HUES48 (cell line): ENCODE measurements around the gene HELQ.
A peak's percentile ranks its signal among the peaks of the same experiment; 100 is the strongest.
"Not testable (repeated sequence)": the region's sequence is repeated elsewhere in the genome, so short reads cannot be mapped to it uniquely, and the experiment has no call there.

Experiments used
- H3K27ac ChIP-seq: one replicate; pipeline ENCODE4 v1.7.0; 2013; ENCODE audit warnings: low read depth, low read length, inconsistent platforms
- H3K27me3 ChIP-seq: 2 replicates; pipeline ENCODE4 v1.6.1; 2013; ENCODE audit warnings: mild to moderate bottlenecking, low read length; ENCODE audit not compliant: control insufficient read depth, insufficient read depth
- H3K36me3 ChIP-seq: 2 replicates; pipeline ENCODE4 v1.6.1; 2013; ENCODE audit warnings: low read length; ENCODE audit not compliant: control insufficient read depth, insufficient read depth
- H3K4me1 ChIP-seq: 2 replicates; pipeline ENCODE4 v1.6.1; 2013; ENCODE audit warnings: mild to moderate bottlenecking, low read length; ENCODE audit not compliant: control insufficient read depth, insufficient read depth
- H3K4me3 ChIP-seq: 2 replicates; pipeline ENCODE4 v1.5.1; 2013; ENCODE audit warnings: mild to moderate bottlenecking, low read depth, low read length
- H3K9ac ChIP-seq: 2 replicates; pipeline ENCODE4 v1.6.1; 2013; ENCODE audit warnings: mild to moderate bottlenecking, low read depth, low read length, moderate library complexity
- H3K9me3 ChIP-seq: 2 replicates; pipeline ENCODE4 v1.6.1; 2013; ENCODE audit warnings: low read length; ENCODE audit not compliant: control insufficient read depth, insufficient read depth

The HELQ gene, protein sequence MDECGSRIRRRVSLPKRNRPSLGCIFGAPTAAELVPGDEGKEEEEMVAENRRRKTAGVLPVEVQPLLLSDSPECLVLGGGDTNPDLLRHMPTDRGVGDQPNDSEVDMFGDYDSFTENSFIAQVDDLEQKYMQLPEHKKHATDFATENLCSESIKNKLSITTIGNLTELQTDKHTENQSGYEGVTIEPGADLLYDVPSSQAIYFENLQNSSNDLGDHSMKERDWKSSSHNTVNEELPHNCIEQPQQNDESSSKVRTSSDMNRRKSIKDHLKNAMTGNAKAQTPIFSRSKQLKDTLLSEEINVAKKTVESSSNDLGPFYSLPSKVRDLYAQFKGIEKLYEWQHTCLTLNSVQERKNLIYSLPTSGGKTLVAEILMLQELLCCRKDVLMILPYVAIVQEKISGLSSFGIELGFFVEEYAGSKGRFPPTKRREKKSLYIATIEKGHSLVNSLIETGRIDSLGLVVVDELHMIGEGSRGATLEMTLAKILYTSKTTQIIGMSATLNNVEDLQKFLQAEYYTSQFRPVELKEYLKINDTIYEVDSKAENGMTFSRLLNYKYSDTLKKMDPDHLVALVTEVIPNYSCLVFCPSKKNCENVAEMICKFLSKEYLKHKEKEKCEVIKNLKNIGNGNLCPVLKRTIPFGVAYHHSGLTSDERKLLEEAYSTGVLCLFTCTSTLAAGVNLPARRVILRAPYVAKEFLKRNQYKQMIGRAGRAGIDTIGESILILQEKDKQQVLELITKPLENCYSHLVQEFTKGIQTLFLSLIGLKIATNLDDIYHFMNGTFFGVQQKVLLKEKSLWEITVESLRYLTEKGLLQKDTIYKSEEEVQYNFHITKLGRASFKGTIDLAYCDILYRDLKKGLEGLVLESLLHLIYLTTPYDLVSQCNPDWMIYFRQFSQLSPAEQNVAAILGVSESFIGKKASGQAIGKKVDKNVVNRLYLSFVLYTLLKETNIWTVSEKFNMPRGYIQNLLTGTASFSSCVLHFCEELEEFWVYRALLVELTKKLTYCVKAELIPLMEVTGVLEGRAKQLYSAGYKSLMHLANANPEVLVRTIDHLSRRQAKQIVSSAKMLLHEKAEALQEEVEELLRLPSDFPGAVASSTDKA

DNA sequence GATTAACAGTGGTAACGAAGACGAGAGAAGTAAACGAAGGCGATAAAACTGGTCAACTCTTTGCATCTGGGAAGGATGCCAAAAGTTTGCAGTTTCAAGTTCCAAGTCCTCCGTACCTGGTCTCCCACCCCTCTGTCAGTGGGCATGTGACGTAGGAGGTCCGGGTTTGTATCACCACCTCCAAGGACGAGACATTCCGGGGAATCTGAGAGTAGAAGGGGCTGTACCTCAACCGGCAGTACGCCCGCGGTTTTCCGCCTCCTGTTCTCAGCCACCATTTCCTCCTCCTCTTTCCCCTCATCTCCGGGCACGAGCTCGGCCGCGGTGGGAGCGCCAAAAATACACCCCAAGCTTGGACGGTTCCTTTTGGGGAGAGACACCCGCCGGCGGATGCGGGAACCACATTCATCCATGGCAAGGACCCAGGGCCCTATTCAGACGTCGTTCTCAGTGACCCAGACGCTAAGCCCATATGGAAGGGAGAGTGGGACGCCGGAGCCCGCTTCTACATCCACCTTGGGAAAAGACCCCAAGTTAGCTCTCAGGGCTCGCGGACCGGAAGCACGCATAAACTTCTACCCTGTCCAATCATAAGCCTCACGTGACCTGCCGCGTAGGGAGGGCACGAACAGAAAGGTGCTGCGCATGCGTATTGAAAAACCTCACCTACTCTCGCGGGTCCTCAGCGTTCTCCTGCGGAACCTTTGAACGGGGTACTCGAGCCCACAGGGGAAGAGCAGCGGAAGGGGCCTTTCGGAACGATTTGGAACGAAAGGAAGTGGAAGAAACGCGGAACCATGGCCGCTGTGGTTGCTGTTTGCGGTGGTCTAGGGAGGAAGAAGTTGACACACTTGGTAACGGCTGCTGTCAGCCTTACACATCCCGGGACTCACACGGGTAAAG lies at the start of gene HELQ, which contains the start of gene MRPS18C:
TSS of gene HELQ (minus strand) at position 543 of the 903 bp plus-strand sequence. CDS start at position 413, 130 bp downstream.
TSS of gene MRPS18C (plus strand) at position 778 of the 903 bp plus-strand sequence. CDS start at position 798, 20 bp downstream.
- H3K9me3 ChIP-seq: no peaks in the 10 kb centered on the region
- H3K27ac ChIP-seq: peak within 1 kb of the TSS; percentile 98
- peaks cover 48% of the 10 kb centered on the region for H3K36me3 ChIP-seq
- H3K9ac ChIP-seq: peak within 1 kb of the TSS; percentile 84
- H3K4me1 ChIP-seq: no peaks in the 10 kb centered on the region; the same call in 1 of the 2 replicates
- peak within 1 kb of the TSS; percentile 81 for H3K4me3 ChIP-seq
- no peaks in the 10 kb centered on the region for H3K27me3 ChIP-seq

DNA sequence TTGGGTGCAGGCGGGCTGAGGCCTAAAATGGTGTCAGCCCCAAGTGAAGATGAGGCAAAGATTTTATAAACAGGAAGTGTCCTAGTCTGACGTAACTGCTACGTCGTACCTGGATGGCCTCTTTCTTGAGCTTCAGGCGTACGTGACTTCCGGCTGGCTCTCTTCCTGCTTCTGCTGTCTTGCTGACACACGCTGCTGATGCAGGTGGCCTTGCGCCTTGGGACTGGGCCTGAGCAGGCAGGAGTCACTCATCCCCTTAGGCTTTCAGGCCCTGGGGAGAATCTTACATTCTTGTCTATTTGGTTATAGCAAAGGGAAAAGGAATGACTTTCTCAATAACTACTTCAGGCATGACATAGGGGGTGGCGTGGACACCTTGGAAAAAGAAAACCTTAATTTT lies 49.4 kb upstream of the HELQ start:
- Histone ChIP-seq H3K9me3 (no peaks in the 10 kb centered on the region), H3K27me3 (no peaks in the 10 kb centered on the region), H3K4me3 (no peak overlapping the region), H3K36me3 (no peaks in the 10 kb centered on the region), H3K9ac (no peak overlapping the region), H3K27ac (no peak overlapping the region), H3K4me1 (no peaks in the 10 kb centered on the region)

DNA sequence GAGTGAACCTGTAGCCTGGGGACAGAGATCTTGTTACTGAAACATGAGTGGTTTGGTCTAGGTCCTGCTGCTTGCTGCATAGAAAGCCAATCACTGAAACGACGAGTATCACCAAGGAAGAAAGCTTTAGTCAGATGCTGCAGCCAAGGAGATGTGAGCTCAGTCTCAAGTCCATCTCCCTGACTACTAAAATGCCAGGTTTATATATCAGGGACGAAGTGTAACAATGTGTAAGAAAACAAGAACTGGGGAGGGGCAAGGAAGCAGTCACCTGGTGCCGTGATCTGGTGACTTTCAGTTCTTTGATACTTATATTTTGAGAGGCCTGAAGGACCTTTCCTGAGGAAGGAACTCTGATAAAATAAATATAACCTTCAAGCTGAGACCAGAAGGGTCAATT lies 48.9 kb upstream of the HELQ start:
- Histone ChIP-seq H3K36me3 (no peaks in the 10 kb centered on the region), H3K9me3 (no peaks in the 10 kb centered on the region), H3K27me3 (no peaks in the 10 kb centered on the region), H3K4me3 (no peak overlapping the region), H3K4me1 (no peaks in the 10 kb centered on the region), H3K27ac (no peak overlapping the region), H3K9ac (no peak overlapping the region)

DNA sequence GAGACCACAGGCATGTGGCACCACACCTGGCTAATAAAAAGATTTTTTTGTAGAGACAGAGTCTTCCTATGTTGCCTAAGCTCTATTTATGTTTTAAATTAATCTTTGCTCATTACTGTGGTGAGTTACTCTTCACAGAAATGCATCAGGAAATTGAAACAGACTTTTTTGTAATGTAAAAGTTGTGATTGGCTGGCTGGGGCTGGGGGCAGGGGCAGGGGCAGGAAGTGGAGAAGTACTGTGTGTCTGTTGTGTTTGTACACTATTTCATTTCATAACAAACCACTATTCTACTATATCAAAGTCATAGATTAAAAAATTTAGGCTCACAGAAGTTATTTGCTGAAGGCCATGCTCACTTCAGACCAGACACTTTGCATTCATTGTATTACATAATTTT lies 48.4 kb upstream of the HELQ start:
- Histone ChIP-seq H3K4me3 (no peak overlapping the region), H3K27me3 (no peaks in the 10 kb centered on the region), H3K9me3 (no peaks in the 10 kb centered on the region), H3K36me3 (no peaks in the 10 kb centered on the region), H3K9ac (no peak overlapping the region), H3K4me1 (no peaks in the 10 kb centered on the region), H3K27ac (no peak overlapping the region)

DNA sequence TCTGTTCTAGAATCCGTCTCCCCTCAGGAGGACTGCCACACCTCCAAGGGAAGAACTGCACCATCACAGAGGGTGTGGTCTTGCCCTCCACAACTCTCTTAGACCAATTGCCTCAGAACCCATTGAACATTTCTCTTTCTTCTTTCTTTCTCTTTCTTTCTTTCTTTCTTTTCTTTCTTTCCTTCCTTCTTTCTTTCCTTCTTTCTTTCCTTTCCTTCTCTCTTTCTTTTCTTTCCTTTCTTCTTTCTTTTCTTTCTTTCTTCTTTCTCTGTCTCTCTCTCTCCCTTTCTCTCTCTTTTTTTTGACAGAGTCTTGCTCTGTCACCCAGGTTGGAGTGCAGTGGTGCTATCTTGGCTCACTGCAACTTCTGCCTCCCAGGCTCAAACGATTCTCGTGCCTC lies 46.0 kb upstream of the HELQ start:
- H3K9ac ChIP-seq, H3K27ac ChIP-seq, H3K36me3 ChIP-seq, H3K4me1 ChIP-seq, H3K4me3 ChIP-seq, H3K27me3 ChIP-seq, H3K9me3 ChIP-seq: not testable (repeated sequence)

DNA sequence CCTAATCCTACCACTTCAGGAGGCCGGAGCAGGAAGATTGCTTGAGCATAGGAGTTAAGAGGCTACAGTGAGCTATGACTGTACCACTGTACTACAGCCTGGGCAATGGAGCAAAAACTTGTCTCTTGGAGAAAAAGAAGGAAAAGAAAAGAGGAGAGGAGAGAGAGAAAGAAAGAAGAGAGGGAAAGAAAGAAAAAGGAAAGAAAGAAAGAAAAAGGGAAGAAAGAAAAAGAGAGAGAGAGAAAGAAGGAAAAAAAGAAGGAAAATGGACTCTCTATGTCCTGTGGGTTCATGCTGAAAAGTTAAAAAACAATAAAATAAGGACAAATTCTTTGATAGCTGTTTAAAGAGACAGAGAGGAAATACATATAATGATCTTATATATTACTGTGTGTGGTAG lies 42.6 kb upstream of the HELQ start:
- Histone ChIP-seq H3K36me3 (no peaks in the 10 kb centered on the region), H3K4me3 (no peak overlapping the region), H3K27me3 (no peaks in the 10 kb centered on the region), H3K9me3 (no peaks in the 10 kb centered on the region), H3K4me1 (no peaks in the 10 kb centered on the region), H3K9ac (no peak overlapping the region), H3K27ac (no peak overlapping the region)

DNA sequence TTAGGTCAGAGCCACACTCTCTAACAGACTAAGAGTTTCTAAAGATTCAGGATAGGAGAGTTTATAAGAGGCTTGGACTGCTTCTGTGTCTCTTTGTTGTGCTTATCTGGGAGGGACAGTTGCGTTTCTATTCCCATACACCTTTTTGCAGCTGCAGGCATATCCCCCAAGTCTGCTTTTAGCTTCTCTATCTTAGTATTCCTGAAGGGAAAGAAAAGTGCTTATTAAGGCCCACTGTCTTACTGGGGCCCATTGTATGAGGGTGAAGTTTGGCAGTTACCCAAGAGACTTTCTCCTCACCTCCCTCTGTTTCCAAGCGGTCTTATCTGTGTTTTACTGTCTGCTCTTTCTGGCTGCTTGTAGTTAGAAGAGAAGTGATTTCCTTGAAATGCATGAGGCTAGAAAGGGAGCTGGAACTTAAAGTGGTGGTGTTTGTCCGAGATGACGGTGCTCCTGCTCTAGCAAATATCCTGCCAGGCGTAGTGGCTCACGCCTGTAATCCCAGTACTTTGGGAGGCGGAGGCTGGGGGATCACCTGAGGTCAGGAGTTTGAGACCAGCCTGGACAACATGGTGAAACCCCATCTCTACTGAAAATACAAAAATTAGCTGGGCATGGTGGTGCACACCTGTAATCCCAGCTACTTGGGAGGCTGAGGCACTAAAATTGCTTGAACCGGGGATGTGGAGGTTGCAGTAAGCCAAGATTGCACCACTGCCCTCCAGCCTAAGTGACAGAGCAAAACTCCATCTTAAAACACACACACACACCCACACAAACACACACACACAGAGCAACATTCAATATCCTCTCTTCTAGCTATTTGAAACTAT lies 40.7 kb upstream of the HELQ start:
- not testable (repeated sequence) for H3K27me3 ChIP-seq, H3K36me3 ChIP-seq, H3K9ac ChIP-seq, H3K4me3 ChIP-seq, H3K4me1 ChIP-seq, H3K27ac ChIP-seq, H3K9me3 ChIP-seq

DNA sequence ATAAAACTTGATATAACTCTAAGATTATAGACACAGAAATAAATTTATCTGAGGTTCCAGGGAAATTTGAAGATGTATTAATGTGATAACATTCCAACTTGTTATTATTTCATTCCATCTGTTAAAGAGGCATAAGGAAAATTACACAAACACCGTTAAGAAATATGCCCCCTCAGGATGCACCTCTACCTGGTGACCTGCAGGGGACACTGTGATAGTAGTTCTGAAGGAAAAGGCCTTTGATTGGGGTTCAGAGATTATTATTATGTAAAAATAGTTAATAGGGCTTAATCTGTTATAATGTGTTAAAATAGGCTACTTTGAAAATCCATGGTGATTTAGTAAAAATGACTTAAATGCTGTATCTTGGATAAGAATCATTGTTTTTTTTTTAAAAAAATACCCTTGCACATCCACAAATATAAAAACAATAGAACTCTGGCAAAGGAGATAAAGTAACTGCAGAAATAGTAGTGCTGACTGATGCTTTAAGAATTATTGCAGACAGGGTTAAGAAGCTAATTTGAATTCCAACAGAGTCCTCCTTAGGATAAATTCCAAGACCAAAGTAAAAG lies 35.3 kb upstream of the HELQ start:
- Histone ChIP-seq H3K27me3 (no peaks in the 10 kb centered on the region), H3K9ac (no peak overlapping the region), H3K27ac (no peak overlapping the region), H3K4me1 (no peaks in the 10 kb centered on the region), H3K9me3 (no peaks in the 10 kb centered on the region), H3K4me3 (no peak overlapping the region), H3K36me3 (no peaks in the 10 kb centered on the region)

DNA sequence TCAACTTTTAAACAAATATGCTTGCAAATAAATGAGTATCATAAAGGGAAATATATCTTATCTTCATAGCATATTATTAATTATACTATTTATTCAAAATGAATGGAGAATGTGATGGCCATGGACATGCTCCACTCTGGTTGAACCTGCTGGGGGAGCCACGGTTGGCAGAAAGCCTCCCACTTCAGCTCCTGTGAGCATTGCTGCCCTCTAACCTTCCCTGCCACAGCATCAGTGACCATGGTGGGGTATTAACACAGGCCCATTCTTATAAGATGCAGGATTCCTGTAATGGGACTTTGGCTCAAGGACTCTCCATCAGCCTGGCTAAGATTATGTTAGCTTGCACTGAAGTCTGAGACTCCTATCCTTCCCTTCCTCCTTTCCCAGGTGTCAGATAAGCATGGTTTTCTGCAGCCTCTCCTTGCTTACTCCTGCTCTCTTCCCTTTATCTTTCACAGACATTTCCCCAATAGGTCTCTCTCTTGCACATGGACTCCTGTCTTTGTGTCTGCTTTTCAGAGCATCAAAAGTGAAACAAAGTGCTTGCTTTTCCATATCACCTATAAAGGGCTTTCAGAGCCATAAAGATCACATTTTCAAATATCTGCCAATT lies 34.2 kb upstream of the HELQ start:
- no peak overlapping the region for H3K4me3 ChIP-seq
- H3K9ac ChIP-seq: no peak overlapping the region
- H3K4me1 ChIP-seq: peaks cover 5% of the 10 kb centered on the region
- no peaks in the 10 kb centered on the region for H3K36me3 ChIP-seq
- no peaks in the 10 kb centered on the region for H3K9me3 ChIP-seq
- H3K27me3 ChIP-seq: no peaks in the 10 kb centered on the region
- H3K27ac ChIP-seq: no peak overlapping the region
